HG03097 (cell line): ENCODE results near the gene VDR.
"Not testable (repeated sequence)": the region's sequence is repeated elsewhere in the genome, so short reads cannot be mapped to it uniquely, and the experiment has no call there.

ENCODE experiments used
- ATAC-seq: cut with Tn5 transposase; IDR thresholded peaks from one replicate; pipeline ENCODE4 v1.9.1; 2021; ENCODE audit not compliant: unreplicated experiment, low FRiP score

The VDR gene

DNA sequence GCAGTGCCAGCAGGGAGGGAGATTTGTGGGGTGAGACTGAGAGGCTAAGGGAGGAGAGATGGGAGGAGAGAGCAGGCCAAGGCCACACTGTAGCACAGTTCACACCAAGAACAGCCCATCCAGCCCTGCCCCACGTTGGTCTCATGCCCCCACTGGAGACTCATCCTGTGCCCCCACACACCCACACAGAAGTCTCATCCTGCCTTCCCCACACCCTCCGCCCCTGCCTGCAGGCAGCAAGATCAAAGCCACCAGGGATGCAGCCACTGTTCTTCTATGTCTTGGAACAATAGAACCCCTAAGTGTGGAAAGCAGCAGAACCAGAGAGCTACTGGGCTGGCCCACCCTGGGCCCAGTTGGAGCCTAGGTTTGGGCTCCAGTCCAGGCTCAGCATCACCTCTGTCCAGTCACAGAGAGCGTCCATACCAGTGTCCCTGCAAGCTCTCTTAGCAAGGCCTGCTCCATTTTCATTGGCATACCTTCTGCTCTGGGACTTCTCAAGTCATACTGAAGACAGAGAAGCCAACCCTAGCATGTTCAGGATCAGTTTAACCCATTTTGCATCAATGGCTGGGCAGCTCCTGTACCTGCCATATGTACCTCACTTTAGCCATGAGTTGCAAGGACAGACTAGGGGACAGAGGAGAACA is 53.4 kb downstream of the VDR start:
- no peak for ATAC-seq

DNA sequence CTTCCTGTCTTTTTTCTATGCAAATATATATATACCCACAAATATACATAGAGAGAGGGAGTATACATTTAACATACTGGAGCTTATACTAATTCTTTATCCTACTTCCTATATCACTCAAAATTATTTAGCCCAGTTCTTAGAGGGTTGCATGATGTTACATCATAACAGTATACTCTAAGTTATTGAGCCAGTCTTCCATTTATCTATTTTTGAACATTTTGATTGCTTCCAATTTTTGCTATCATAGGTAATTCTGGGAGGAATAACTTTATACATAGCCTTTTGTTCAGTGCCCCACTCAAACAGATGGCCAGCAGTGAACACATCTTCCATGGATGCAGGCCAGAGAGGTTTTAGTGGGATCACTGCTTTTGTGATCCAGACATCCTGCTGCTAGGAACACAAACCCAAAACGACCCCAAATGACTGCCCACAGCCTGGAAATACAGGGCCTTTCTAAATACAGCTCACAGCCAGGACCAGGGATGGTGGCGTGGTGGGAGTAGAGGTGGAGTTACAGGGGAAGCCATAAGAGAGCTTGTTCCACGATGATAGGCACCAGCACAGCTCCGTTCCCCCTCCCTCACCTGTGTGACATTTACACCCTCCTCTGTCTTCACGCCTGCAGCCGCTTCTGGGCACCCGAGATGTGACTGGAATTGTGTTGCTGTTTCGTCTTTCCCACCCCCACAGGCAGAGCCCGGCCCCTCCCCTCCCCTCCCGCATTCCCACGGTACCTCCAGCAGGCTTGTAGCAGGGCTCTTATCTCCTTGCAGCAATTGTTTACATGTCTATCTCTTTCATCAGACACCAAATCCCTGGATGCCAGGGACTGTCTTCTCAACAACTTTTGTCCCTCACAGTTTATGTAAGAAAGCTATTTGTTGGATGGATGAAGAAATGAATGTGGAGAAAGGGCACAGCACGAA is 54.4 kb downstream of the VDR start:
- no peak for ATAC-seq

- no peak for ATAC-seq
Observed at GRCh38 chr12:47849261-47849660, 55.5 kb downstream of the VDR start.

DNA sequence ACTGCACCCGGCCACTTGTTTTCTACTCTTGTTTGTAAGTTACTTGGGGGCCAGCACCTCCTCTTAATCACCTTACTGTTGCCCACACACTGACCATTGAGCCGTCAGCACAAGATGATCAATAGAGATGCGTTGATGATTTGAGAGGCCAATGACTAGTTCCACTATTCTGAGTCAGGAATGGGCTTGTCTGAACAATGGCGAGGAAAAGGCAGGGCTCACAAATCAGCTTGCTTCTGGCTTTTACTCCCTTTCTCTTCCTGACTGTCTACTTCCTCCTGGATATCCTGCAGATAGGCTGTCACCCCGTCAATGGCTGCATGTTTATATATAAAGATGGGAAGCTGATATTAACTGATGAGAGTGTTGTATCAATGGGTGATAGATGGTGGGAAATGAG is 55.9 kb downstream of the VDR start:
- no peak for ATAC-seq

- ATAC-seq = no peak
Observed at GRCh38 chr12:47846294-47846996, 58.3 kb downstream of the VDR start.

GRCh38 chr12:47845081-47845480 is 59.7 kb downstream of the VDR start:
- no peak for ATAC-seq

DNA sequence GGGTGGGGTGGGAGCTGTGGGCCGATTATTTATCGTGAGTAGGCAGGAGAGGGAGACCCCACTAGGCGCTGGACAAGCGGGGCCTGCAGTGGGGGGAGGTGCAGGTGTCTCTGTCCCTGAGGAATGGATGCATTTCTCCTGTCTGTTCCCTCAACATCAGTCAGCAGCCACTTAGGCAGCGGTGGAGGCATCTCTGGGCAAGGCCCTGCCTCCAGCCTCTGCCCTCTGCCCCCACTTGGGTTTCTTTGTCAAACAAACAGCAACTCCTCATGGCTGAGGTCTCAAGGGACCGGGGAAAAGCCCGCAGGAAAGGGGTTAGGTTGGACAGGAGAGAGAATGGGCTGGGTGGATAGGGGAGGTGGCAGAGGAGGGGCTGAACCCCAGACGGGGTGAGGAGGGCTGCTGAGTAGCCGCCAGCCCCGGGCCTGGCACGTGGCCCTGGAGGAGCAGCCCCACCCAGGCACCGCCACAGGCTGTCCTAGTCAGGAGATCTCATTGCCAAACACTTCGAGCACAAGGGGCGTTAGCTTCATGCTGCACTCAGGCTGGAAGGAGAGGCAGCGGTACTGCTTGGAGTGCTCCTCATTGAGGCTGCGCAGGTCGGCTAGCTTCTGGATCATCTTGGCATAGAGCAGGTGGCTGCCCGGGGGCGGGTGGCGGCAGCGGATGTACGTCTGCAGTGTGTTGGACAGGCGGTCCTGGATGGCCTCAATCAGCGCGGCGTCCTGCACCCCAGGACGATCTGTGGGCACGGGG is 60.4 kb downstream of the VDR start:
- ATAC-seq = no peak

DNA sequence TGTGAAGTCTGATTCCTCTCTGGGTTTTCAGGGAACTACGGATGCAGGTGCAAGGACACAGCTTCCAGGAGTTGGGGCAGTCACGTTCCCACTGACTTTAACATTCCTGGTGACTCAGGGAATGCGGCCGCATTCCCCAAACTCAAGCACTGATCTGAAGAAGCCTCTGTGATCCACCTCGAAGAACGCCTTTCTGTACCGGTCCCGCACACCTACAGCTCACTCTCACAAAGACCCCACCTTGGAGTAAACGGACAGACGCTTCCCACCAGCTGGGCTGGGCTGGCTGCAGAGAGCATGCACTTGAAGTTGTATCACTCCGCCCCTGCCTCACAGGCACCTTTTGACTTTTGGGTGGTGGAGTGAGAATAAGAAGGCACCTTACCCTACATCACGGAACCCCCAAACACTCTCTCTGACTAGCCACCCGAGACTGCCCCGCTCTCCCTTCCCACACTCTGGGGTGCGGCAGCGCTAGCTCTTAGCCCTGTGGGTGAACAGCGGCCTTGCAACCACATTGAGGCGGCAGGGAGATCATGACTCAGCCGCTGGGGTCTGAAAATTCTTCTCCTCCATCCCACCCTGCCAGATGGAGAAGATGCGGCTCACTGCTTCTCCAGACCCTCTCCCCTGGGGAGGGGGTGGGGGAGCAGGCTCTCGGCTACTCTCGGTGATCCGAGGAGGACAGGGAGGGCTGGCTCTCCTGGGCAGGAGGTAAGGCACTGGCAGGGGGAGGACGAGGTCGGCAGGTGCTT is 61.4 kb downstream of the VDR start:
- ATAC-seq = no peak

- ATAC-seq = not testable (repeated sequence)
Observed at GRCh38 chr12:47842543-47842942, 62.3 kb downstream of the VDR start.

DNA sequence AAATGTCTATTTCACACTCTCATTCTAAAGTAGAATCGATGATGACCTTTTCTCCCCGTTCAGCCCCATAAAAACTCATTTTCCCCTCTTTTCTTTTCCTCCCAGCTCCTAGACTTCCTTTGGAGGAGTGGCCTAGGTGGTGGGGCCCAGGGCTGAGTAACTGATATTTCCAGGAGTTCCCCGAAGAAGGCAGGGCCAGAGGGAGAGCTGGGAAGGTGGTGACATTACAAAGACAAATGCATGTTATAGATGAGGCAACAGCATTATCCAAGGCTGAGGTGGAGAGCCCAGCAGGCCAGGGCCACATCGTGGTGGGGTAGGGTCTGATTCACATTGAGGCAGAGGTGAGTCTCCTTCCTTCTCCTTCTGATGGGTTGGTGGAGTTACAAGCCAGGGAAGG is 62.9 kb downstream of the VDR start:
- ATAC-seq = no peak

- ATAC-seq = no peak
Observed at GRCh38 chr12:47841501-47841900, 63.3 kb downstream of the VDR start.

GRCh38 chr12:47840571-47840970 is 64.2 kb downstream of the VDR start:
- no peak for ATAC-seq

- ATAC-seq = no peak
Observed at GRCh38 chr12:47839214-47839876, 65.4 kb downstream of the VDR start.

- no peak for ATAC-seq
Observed at GRCh38 chr12:47838286-47838931, 66.4 kb downstream of the VDR start.

DNA sequence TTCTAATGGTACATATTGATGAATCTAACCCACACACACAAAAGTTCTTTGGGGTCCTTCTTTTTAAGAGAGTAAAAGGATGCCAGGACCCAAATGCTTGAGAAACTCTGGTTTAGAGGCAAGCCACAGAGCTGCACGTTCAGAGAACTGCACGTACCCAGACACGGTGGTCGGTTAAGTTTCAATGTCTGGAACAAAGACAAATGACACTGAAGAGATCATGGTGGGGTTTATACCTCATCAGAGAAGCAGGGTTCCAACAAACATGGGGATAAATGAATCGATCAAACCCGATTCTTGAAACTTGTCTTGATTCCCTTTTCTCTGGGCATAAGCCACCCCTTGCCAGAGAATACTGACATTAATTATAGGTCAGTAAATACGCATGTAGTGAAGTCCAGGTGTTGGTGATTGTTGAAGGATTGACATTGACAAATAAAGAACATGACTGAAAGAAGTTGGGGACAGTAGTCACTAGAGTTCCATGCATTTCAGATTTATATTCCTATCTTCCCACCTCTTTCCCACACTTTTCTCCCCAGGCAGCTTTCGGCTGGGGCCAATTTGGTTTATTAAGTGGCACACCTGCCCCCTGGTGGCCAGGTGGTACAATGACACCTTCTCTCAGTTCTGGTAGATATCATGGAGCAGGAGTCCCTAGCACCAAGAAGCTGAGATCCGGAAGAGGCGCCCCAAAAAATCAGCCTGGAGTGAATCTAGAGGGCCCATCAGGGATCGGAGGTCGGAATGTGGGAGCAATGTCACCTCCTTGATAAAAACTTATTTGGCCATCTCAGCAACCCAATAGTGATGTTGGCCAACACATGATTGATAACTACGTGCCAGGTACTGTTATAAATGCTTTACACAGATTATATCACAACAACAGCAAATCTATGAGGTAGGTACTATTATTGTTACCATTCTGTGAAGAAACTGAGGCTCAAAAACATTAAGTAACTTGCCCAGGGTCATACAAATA is 67.3 kb downstream of the VDR start:
- no peak for ATAC-seq

- no peak for ATAC-seq
Observed at GRCh38 chr12:47835831-47836155, 69.0 kb downstream of the VDR start.

- ATAC-seq = no peak
Observed at GRCh38 chr12:47835006-47835830, 69.6 kb downstream of the VDR start.
